SK-N-SH (cell line): ENCODE results near the gene SETD4.

Experiments used
- ELF1 ChIP-seq: IDR thresholded peaks from 2 replicates; pipeline ENCODE4 v1.4.0; 2012
- EP300 ChIP-seq, 2 experiments: IDR thresholded peaks; 2 replicates each; pipeline versions ENCODE4 v1.4.0 to v1.6.1; 2012; ENCODE audit warnings: borderline replicate concordance in 1 of 2, low read depth in 1 of 2, low read length in 1 of 2
- EZH2phosphoT487 ChIP-seq: fragments of 200-600 bp; sonication (generic); IDR thresholded peaks from 2 replicates; pipeline ENCODE4 v1.6.1; 2017; ENCODE audit warnings: low read depth, mixed run types, mild to moderate bottlenecking, antibody characterized with exemption, moderate library complexity, borderline replicate concordance
- GABPA ChIP-seq: IDR thresholded peaks from 2 replicates; pipeline ENCODE4 v1.4.0; 2012; ENCODE audit warnings: low read depth, mild to moderate bottlenecking
- GATA2 ChIP-seq: sonication (generic); formaldehyde crosslinking; IDR thresholded peaks from 2 replicates; pipeline ENCODE4 v1.5.0; 2020; ENCODE audit warnings: mild to moderate bottlenecking, missing genetic modification reagents
- JUND ChIP-seq: IDR thresholded peaks from 2 replicates; pipeline ENCODE4 v1.4.0; 2012
- MXI1 ChIP-seq: IDR thresholded peaks from 2 replicates; pipeline ENCODE4 v1.6.1; 2012; ENCODE audit warnings: mild to moderate bottlenecking, low read depth, low read length, improper control_type of control experiment
- POLR2AphosphoS5 ChIP-seq: IDR thresholded peaks from 2 replicates; pipeline ENCODE4 v1.6.1; 2012; ENCODE audit warnings: low read depth, low read length
- RFX5 ChIP-seq: IDR thresholded peaks from 2 replicates; pipeline ENCODE4 v1.6.1; 2012; ENCODE audit warnings: mild to moderate bottlenecking, improper control_type of control experiment, low read length
- SIN3A ChIP-seq: IDR thresholded peaks from 2 replicates; pipeline ENCODE4 v1.6.1; 2012; ENCODE audit warnings: low read depth, mild to moderate bottlenecking, low read length, moderate library complexity, borderline replicate concordance
- TF ChIP-seq, protein P1 (sequence below): fragments of 200-600 bp; sonication (generic); IDR thresholded peaks from 2 replicates; pipeline ENCODE4 v1.6.1; 2017; ENCODE audit warnings: antibody characterized with exemption, mild to moderate bottlenecking, moderate library complexity
- TF ChIP-seq, protein P2 (sequence below): IDR thresholded peaks from 2 replicates; pipeline ENCODE4 v1.4.0; 2012; ENCODE audit warnings: low read depth, borderline replicate concordance
- TF ChIP-seq, protein P3 (sequence below): IDR thresholded peaks from 2 replicates; pipeline ENCODE4 v1.4.0; 2012; ENCODE audit warnings: low read depth

DNA sequence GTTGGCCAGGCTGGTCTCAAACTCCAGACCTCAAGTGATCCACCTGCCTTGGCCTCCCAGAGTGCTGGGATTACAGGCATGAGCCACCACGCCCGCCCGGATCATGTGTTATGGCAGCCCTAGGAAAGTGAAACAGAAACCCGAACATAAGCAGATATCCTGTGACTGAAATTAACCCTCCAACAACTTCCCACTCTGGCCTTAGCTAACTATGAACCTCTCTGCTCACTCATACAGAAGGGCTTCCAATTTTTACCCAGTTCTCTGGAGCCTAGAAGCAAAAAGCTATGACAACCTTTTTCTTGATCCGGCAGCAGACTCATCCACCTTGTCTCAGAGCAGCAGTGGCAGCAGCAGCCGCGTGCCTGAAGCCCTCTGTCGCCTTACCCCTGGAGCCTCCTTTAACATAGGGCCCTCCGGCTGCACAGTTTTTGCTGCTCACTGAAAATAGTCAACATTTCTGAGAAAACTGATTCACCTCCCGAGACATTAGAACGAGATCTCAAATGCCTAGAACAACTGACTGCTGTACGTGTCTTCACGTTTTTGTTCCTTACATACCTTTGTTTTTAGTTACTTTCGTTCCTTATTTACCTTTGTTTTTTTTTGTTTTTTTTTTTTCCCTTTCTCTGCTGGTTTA lies 18.8 kb upstream of the SETD4 start:
- TF ChIP-seq EZH2phosphoT487 (no peak), RFX5 (no peak), GABPA (no peak), GATA2 (CRISPR knock-in tag) (no peak), EP300 (IDR thresholded peaks at IDR 0.05; ENCODE audit: borderline replicate concordance in 1 of 2, low read depth in 1 of 2, low read length in 1 of 2) (no peak), ELF1 (no peak), POLR2AphosphoS5 (no peak), JUND (no peak), SIN3A (no peak), MXI1 (no peak)
- TF ChIP-seq, protein P1, sequence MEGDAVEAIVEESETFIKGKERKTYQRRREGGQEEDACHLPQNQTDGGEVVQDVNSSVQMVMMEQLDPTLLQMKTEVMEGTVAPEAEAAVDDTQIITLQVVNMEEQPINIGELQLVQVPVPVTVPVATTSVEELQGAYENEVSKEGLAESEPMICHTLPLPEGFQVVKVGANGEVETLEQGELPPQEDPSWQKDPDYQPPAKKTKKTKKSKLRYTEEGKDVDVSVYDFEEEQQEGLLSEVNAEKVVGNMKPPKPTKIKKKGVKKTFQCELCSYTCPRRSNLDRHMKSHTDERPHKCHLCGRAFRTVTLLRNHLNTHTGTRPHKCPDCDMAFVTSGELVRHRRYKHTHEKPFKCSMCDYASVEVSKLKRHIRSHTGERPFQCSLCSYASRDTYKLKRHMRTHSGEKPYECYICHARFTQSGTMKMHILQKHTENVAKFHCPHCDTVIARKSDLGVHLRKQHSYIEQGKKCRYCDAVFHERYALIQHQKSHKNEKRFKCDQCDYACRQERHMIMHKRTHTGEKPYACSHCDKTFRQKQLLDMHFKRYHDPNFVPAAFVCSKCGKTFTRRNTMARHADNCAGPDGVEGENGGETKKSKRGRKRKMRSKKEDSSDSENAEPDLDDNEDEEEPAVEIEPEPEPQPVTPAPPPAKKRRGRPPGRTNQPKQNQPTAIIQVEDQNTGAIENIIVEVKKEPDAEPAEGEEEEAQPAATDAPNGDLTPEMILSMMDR, result no peak
- TF ChIP-seq, protein P2, sequence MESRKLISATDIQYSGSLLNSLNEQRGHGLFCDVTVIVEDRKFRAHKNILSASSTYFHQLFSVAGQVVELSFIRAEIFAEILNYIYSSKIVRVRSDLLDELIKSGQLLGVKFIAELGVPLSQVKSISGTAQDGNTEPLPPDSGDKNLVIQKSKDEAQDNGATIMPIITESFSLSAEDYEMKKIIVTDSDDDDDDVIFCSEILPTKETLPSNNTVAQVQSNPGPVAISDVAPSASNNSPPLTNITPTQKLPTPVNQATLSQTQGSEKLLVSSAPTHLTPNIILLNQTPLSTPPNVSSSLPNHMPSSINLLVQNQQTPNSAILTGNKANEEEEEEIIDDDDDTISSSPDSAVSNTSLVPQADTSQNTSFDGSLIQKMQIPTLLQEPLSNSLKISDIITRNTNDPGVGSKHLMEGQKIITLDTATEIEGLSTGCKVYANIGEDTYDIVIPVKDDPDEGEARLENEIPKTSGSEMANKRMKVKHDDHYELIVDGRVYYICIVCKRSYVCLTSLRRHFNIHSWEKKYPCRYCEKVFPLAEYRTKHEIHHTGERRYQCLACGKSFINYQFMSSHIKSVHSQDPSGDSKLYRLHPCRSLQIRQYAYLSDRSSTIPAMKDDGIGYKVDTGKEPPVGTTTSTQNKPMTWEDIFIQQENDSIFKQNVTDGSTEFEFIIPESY, result no peak
- TF ChIP-seq, protein P3, sequence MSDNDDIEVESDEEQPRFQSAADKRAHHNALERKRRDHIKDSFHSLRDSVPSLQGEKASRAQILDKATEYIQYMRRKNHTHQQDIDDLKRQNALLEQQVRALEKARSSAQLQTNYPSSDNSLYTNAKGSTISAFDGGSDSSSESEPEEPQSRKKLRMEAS, result no peak
